22Rv1 (cell line): ENCODE results near the gene ZNF492.

Experiments used
- CTCF ChIP-seq: fragments of 450-650 bp; IDR thresholded peaks from 2 replicates; pipeline ENCODE4 v1.5.1; 2017; ENCODE audit warnings: mild to moderate bottlenecking
- ZFX ChIP-seq: fragments of 450-650 bp; IDR thresholded peaks from 2 replicates; pipeline ENCODE4 v1.6.1; 2017; ENCODE audit warnings: antibody characterized with exemption, borderline replicate concordance

GRCh38 chr19:22595422-22595821 is 38.7 kb upstream of the ZNF492 start:
- TF ChIP-seq CTCF (no peak), ZFX (no peak)
